Keratinocyte (primary cell): Measurements from ENCODE around the gene LY6G6D. TPM values are rescaled to one million over a fixed set of nuclear protein-coding genes. Genes with fewer than 3 reads are reported as not detected.

Source experiments
- DNase-seq: peaks from one replicate; pipeline ENCODE4 v3.0.0-alpha.2; 2011; ENCODE audit warnings: low read depth, missing footprints, low spot score
- FAIRE-seq: peaks from 2 replicates; lab custom pipeline; 2011; peaks lifted over from hg19 to GRCh38; lab: Jason Lieb, UNC
- H2AFZ ChIP-seq: 2 replicates; pipeline ENCODE4 v1.6.0; 2012; ENCODE audit warnings: low read length, control low read depth, inconsistent platforms; ENCODE audit not compliant: control insufficient read depth
- H3K27ac ChIP-seq: 2 replicates; pipeline ENCODE4 v1.5.1; 2011; ENCODE audit warnings: low read length; ENCODE audit not compliant: control insufficient read depth, insufficient read depth
- H3K27me3 ChIP-seq: 3 replicates; pipeline ENCODE4 v1.6.0; 2011; ENCODE audit warnings: low read length; ENCODE audit not compliant: control insufficient read depth, insufficient read depth; ENCODE audit errors: extremely low read depth
- H3K36me3 ChIP-seq, 2 experiments: 2 replicates in 1 of 2; 3 replicates in 1 of 2; pipeline ENCODE4 v1.5.1; 2011; ENCODE audit warnings: low read length in 2 of 2, mild to moderate bottlenecking in 1 of 2; ENCODE audit not compliant: control insufficient read depth in 2 of 2, insufficient read depth in 2 of 2; ENCODE audit errors: extremely low read depth in 1 of 2
- H3K4me1 ChIP-seq: 3 replicates; pipeline ENCODE4 v1.5.1; 2011; ENCODE audit warnings: low read length; ENCODE audit not compliant: control insufficient read depth, insufficient read depth; ENCODE audit errors: extremely low read depth
- H3K4me2 ChIP-seq: 3 replicates; pipeline ENCODE4 v1.6.0; 2011; ENCODE audit warnings: low read depth, low read length; ENCODE audit not compliant: control insufficient read depth, insufficient read depth; ENCODE audit errors: extremely low read depth
- H3K4me3 ChIP-seq, 3 experiments: fragments of 200-600 bp in 1 of 3; sonication (generic) in 1 of 3; 2 replicates in 2 of 3; 3 replicates in 1 of 3; pipeline ENCODE4 v1.5.1; 2011 to 2016; ENCODE audit warnings: low read length in 3 of 3, mild to moderate bottlenecking in 3 of 3, control low read depth in 2 of 3, inconsistent platforms in 1 of 3, low read depth in 1 of 3, mixed read lengths in 1 of 3, mixed run types in 1 of 3, moderate library complexity in 1 of 3; ENCODE audit not compliant: control insufficient read depth in 2 of 3, insufficient read depth in 2 of 3; ENCODE audit errors: extremely low read depth in 1 of 3
- H3K79me2 ChIP-seq: 2 replicates; pipeline ENCODE4 v1.6.0; 2012; ENCODE audit warnings: low read length; ENCODE audit not compliant: control insufficient read depth, insufficient read depth
- H3K9ac ChIP-seq: 3 replicates; pipeline ENCODE4 v1.6.0; 2011; ENCODE audit warnings: low read length; ENCODE audit not compliant: control insufficient read depth, insufficient read depth; ENCODE audit errors: extremely low read depth
- H3K9me1 ChIP-seq: 3 replicates; pipeline ENCODE4 v1.6.0; 2011; ENCODE audit warnings: low read length; ENCODE audit not compliant: control insufficient read depth, insufficient read depth; ENCODE audit errors: extremely low read depth
- H3K9me3 ChIP-seq: 2 replicates; pipeline ENCODE4 v1.5.1; 2012; ENCODE audit warnings: low read depth, low read length; ENCODE audit not compliant: control insufficient read depth
- H4K20me1 ChIP-seq: 3 replicates; pipeline ENCODE4 v1.6.0; 2011; ENCODE audit warnings: low read length; ENCODE audit not compliant: control insufficient read depth, insufficient read depth; ENCODE audit errors: extremely low read depth
- EZH2 ChIP-seq: IDR thresholded peaks from one replicate; pipeline ENCODE4 v1.6.1; 2012; ENCODE audit warnings: inconsistent platforms, mild to moderate bottlenecking, low read length, moderate library complexity
- dilution Hi-C: fragments of 300-500 bp; cut with MboI; formaldehyde crosslinking; loops from one replicate; pipeline ENCODE4 v1.7.0; 2020; ENCODE audit warnings: low sequenced_read_pairs; ENCODE audit not compliant: extremely low pct_ligation_motif_present
- polyA plus RNA-seq, 5 experiments: library from polyadenylated mRNA; depleted of rRNA in 3 of 5; stranded (reverse) in 3 of 5; stranded (forward) in 1 of 5; unstranded in 1 of 5; fragments of >200 nt; gene quantifications; 1 replicate in 1 of 5; 2 replicates in 3 of 5; 3 replicates in 1 of 5; pipeline versions ENCODE4 v1.2.1 to v1.2.3, GENCODE V29; 2011 to 2012; ENCODE audit warnings: missing spikeins in 2 of 5, low read depth in 1 of 5, low replicate concordance in 1 of 5
- TF ChIP-seq, protein P1 (sequence below), 3 experiments: IDR thresholded peaks in 1 of 3; conservative IDR thresholded peaks in 1 of 3; optimal IDR thresholded peaks in 1 of 3; 2 replicates in 2 of 3; 3 replicates in 1 of 3; pipeline versions ENCODE3 to v1.5.1; 2011; ENCODE audit warnings: low read length in 3 of 3, mild to moderate bottlenecking in 3 of 3, moderate library complexity in 2 of 3, control low read depth in 1 of 3, inconsistent platforms in 1 of 3; ENCODE audit not compliant: insufficient read depth in 2 of 3; ENCODE audit errors: extremely low read depth in 1 of 3

Gene LY6G6D
- polyA plus RNA-seq, 1 donor (not counting 4 experiments of a cell fraction or from before 2014, with no cell fraction given), result 0.33 TPM

- FAIRE-seq (no peak), DNase-seq (no peak)
- H3K4me3 ChIP-seq, result no peak overlapping the region
- no peaks in the 10 kb centered on the region for H3K79me2 ChIP-seq
- no peaks in the 10 kb centered on the region for H3K9me3 ChIP-seq
- no peaks in the 10 kb centered on the region for H3K9me1 ChIP-seq
- H3K4me2 ChIP-seq, result no peak overlapping the region
- no peaks in the 10 kb centered on the region for H4K20me1 ChIP-seq
- no peak overlapping the region for H2AFZ ChIP-seq
- no peak for TF ChIP-seq EZH2
- TF ChIP-seq, protein P1, sequence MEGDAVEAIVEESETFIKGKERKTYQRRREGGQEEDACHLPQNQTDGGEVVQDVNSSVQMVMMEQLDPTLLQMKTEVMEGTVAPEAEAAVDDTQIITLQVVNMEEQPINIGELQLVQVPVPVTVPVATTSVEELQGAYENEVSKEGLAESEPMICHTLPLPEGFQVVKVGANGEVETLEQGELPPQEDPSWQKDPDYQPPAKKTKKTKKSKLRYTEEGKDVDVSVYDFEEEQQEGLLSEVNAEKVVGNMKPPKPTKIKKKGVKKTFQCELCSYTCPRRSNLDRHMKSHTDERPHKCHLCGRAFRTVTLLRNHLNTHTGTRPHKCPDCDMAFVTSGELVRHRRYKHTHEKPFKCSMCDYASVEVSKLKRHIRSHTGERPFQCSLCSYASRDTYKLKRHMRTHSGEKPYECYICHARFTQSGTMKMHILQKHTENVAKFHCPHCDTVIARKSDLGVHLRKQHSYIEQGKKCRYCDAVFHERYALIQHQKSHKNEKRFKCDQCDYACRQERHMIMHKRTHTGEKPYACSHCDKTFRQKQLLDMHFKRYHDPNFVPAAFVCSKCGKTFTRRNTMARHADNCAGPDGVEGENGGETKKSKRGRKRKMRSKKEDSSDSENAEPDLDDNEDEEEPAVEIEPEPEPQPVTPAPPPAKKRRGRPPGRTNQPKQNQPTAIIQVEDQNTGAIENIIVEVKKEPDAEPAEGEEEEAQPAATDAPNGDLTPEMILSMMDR (optimal IDR thresholded peaks at IDR 0.05 in 1 of 3, IDR thresholded peaks at IDR 0.05 in 1 of 3, conservative IDR thresholded peaks at IDR 0.05 in 1 of 3; ENCODE audit: extremely low read depth in 1 of 3, insufficient read depth in 2 of 3, low read length in 3 of 3), result no peak
- dilution Hi-C loops, result no loop called here
- H3K27me3 ChIP-seq, result no peaks in the 10 kb centered on the region
- peaks cover 2 to 28% of the 10 kb centered on the region in 2 experiments for H3K36me3 ChIP-seq
- H3K9ac ChIP-seq, result no peak overlapping the region
- H3K27ac ChIP-seq, result no peak overlapping the region
- H3K4me1 ChIP-seq, result no peaks in the 10 kb centered on the region
Measured at GRCh38 chr6:31744422-31744821, 29.3 kb downstream of the LY6G6D start.

DNA sequence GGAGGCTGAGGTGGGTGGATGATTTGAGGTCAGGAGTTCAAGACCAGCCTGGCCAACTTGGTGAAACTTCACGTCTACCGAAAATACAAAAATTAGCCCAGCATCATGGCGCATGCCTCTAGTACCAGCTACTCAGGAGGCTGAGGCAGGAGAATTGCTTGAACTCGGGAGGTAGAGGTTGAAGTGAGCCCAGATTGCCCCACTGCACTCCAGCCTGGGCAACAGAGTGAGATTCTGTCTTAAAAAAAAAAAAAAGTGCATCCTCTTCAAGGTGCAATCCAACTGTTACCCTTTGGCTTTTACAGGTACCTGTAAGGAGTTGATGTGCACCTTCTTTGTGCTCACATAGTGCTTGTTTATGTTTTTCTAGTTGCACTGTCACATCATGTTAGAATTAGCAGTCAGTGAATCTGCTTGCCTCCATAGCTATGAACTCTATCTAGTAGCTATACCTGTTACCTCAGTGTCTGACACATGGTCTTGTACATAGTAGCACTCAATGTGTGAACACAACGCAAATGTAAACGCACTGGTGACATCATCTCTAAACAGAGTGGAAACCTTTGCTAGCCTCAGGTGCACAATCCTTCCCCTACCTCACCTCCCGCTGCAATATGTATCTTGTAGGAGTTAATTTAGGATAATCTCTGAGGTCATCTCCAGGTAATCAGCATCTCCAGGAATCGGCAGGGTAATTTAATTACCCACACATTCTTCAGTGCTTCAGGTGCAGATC, 34.3 kb downstream of the LY6G6D start:
- H4K20me1 ChIP-seq, result no peaks in the 10 kb centered on the region
- no peak for FAIRE-seq
- TF ChIP-seq, protein P1 (optimal IDR thresholded peaks at IDR 0.05 in 1 of 3, IDR thresholded peaks at IDR 0.05 in 1 of 3, conservative IDR thresholded peaks at IDR 0.05 in 1 of 3; ENCODE audit: extremely low read depth in 1 of 3, insufficient read depth in 2 of 3, low read length in 3 of 3), result no peak
- TF ChIP-seq EZH2, result no peak

More for the DNA sequence above, 34.3 kb downstream of the LY6G6D start:
- H3K9me1 ChIP-seq, result no peaks in the 10 kb centered on the region
- no peak overlapping the region for H3K9ac ChIP-seq
- no peak for DNase-seq
- no peak overlapping the region for H2AFZ ChIP-seq
- no peak overlapping the region for H3K4me2 ChIP-seq
- H3K4me1 ChIP-seq, result no peaks in the 10 kb centered on the region
- H3K27me3 ChIP-seq, result no peaks in the 10 kb centered on the region
- H3K27ac ChIP-seq, result no peak overlapping the region
- peaks cover 0 to 12% of the 10 kb centered on the region in 2 experiments for H3K36me3 ChIP-seq
- H3K4me3 ChIP-seq, result no peak overlapping the region
- no peaks in the 10 kb centered on the region for H3K79me2 ChIP-seq
- H3K9me3 ChIP-seq, result no peaks in the 10 kb centered on the region
- dilution Hi-C loops, result no loop called here
